GM18511 (cell line): ENCODE results near the gene DAP.
"Not testable (repeated sequence)": the region's sequence is repeated elsewhere in the genome, so short reads cannot be mapped to it uniquely, and the experiment has no call there.

Experiments
- ATAC-seq: cut with Tn5 transposase; IDR thresholded peaks from one replicate; pipeline ENCODE4 v1.9.1; 2021; ENCODE audit warnings: mild to moderate bottlenecking, moderate library complexity; ENCODE audit not compliant: unreplicated experiment

DAP gene

GRCh38 chr5:10735569-10736276 is 25.3 kb downstream of the DAP start:
- ATAC-seq = peak; percentile 89

DNA sequence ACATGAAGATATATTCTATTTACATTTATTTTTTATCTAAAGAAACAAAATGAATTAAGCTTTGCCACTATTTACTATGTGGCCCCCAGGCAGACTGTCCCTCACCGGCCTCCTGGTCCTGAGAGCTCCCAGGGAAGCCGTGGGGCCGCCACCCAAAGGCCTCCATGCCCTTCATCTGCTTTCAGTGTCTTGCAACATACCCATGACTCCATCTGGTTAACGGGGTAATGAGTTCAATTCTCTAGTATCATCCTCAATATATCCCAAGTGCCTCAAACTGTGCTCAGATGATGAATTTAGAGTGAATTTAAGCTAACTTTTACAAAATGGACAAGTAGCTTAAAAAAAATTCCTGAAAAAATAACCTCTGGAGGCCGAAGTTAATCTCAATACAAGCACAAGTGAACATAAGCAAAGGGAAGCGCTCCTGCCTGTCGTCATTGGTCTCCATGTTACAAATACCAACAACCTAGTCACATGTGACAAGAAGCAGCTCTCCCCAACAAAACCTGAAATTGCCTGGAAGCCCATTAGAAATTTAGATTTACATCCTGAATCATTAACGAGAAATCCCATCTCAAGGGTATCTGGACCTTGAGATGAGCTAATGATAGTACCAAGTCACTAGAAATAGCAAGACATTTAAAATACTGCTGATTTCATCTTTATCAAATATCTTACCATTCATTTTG is 26.1 kb downstream of the DAP start:
- ATAC-seq = no peak

DNA sequence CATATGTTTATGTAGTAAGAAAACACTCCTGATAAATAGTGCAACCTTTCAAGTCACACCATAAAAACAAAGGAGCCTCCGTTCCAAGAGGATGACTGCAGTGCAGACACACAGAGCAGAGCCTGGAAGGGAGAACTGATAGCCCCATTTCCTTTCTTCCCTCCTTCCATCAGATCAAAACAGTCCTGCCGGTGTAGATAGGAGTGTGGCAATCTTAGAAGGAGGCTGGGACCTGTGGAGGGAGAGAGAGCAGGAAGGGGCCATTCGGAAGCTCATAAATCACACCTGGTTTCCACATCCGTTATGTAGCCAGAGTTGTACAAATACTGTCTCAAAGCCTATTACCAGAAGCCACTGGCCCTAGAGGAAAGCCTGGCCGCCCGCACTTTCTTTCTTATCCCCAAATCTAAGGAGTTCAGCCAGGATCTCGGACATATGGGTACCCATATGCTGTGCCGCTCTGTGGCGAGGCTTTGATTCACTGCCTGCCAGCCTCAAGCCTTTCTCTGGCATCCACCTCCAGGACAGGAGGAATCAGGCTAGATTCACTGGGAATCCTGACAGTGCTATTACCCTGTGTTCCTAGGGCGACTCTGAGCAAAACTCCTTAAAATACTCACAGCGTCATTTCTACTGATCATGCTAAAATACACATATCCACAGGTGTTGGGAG is 26.9 kb downstream of the DAP start:
- no peak for ATAC-seq

GRCh38 chr5:10733426-10733825 is 27.6 kb downstream of the DAP start:
- ATAC-seq = no peak

GRCh38 chr5:10731913-10732312 is 29.1 kb downstream of the DAP start:
- ATAC-seq = no peak

DNA sequence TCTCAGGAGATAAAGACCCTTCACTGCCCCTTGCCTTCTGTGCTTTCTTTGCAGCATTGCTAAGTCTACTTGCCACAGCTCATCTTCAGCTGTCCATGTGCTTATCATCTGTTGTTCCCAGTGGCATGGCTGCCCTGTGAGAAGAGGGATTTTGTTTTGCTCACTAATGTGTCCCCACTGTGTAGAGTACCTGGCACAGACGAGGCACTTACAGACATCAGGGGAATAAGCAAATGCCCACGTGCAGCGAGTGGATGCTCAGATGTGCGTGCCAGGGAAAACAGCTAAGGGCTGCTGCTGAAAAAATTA is 31.0 kb downstream of the DAP start:
- no peak for ATAC-seq

DNA sequence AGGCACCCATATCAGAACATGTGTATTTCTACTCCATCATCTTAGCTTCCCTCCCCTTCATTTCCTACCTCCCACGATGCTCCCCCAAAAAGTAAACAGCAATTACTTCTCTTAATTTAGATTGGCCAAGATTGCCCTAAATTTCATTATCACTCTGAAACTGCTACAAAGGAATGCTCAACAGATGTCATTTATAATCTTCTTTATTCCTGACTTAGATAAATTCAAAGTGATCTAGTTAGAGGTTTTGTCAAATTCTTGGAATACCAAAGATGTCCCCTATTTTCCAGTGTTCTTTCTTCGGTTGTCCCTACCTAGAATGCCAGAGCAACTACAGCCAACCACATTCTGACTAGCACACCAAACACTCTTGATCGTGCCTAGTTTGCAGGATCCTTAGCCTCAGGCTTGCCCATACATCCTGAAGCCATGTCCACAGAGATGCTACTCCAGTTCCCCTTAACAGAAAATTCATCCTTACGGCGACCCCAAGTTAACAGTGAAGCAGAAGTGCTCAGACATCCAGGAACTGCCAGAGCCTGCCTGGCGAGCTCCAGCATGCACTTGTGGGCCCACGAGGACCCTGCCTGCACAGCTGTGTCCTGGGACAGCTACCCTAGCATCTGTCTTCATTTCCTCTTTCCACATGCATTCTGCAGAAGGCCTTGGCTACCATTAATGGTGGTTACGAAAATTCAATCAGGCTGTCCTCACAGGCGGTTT is 31.6 kb downstream of the DAP start:
- no peak for ATAC-seq

DNA sequence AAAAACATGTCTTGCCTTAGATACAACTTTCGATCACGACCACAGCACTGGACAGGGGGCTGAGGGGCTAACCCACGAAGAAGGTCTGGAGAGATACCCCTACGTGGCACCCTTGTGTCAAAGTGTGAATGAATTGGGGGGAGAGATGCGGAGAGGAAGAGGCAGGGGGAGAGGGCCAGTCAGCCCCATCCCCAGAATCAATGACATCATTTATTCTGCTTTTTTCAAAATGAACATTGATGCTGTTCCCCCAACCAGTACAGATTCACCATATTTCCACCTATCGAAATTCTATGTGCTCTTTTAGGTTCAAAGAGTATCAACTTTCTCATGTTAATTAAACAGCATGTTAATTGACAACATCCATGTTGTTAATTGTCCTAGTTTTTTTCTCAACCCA is 32.4 kb downstream of the DAP start:
- no peak for ATAC-seq

DNA sequence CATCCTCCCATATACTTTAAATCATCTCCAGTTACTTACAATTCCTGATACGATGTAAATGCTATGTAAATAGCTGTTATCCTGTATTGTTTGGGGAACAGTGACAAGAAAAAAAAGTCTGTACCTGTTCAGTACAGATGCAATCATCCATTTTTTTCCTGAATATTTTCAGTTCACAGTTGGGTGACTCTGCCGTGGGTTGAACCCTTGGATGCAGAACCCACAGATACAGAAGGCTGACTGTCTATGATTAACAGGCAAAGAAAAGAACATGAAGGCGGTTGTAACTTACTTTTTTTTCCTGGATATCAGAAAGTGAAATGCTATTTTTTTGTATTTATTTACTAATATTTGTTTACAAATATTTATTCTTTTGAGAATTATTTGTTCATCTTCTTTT is 33.2 kb downstream of the DAP start:
- ATAC-seq = no peak

GRCh38 chr5:10726913-10727517 is 34.0 kb downstream of the DAP start:
- ATAC-seq = peak; percentile 99

DNA sequence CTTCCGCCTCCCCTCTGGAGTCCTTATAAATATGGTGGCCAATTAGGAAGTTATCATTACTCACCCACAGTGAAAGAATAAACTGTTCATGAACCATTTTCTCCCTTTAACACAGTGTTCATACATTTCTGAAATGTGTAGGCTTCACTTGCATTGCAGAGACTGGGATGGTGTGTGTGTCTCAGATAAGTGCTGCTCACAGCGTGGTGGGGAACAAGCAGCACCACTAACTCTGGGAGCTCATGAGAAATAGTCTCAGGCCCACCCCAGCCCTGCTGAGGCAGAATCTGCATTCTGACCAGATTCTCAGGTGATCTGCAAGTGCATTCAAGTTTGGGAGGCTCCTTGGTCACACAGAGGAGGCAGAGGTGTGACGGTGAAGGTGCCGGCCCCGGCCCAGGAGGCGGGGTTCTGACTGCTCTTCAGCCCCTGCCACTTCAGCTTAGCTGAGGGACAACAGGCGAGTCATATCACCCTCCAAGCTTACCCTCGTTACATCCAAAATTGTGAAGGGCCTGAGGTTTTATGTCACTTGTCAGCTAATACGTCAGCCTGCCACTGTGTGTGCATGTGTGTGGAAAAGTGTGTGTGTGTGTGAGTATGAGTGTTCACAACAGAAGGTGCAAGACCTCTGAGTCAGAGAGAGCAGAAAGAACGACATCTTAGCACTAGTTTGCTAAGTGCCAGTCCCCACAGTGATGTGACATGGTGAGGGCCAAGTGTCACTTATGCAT is 34.7 kb downstream of the DAP start:
- ATAC-seq = peak; percentile 23

- ATAC-seq = no peak
These were observed 35.4 kb downstream of the DAP start for GRCh38 chr5:10725636-10726035.

- ATAC-seq = no peak
These were observed 36.1 kb downstream of the DAP start for GRCh38 chr5:10724781-10725507.

DNA sequence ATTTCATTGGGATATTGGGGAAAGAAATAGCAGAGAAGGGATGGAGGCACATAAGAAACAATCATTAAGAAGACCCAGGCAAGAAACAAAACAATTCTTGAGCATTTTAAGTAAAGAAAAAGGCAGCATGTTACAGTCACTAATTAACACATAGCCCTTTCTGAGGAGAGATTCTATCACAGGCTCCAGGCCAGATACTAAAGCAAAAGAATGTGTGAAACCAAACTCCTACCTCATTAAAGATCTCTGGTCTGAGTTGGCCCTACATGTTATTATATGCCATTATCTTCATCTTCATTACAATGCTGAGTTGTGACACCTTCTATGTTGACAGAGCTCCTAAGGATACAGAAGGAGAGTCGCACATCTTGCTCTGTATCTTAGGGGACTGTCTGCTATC is 37.5 kb downstream of the DAP start:
- ATAC-seq = no peak

DNA sequence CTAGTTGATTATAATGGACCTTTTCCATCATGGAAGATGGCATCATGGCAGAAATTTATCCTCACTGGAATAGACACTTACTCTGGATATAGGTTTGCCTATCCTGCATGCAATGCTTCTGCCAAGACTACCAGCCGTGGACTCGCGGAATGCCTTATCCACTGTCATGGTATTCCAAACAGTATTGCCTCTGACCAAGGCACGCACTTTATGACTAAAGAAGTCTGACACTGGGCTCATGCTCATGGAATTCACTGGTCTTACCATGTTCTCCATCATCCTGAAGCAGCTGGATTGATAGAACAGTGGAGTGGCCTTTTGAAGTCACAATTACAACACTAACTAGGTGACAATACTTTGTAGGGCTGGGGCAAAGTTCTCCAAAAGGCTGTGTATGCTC is 40.3 kb downstream of the DAP start:
- not testable (repeated sequence) for ATAC-seq

DNA sequence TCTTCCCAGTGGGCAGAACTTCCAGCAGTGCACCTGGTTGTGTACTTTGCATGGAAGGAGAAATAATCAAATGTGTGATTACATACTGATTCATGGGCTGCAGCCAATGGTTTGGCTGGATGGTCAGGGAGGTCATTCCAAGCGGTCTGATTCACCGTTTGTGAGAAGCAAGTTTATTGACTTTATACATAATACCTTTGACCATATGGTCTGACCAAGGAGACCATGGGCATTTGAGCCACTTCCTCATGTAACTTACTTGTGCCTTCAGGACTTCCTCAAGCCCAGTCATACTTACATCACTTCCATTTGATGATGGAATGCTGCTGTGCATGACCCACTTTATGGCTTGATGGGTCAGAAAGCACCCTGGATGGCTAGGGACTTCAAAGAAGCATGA is 41.1 kb downstream of the DAP start:
- ATAC-seq = no peak

DNA sequence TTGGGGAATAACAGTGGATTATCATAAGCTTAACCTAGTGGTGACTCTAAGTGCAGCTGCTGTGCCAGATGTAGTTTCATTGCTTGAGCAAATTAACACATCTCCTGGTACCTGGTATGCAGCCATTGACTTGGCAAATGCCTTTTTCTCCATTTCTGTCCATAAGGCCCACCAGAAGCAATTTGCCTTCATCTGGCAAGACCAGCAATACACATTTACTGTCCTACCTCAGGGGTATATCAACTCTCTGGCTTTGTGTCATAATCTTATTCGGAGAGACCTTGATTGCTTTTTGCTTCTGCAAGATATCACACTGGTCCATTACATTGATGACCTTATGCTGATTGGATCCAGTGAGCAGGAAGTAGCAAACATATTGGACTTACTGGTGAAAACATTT is 42.4 kb downstream of the DAP start:
- not testable (repeated sequence) for ATAC-seq

- not testable (repeated sequence) for ATAC-seq
These were observed 44.2 kb downstream of the DAP start for GRCh38 chr5:10716825-10717224.

DNA sequence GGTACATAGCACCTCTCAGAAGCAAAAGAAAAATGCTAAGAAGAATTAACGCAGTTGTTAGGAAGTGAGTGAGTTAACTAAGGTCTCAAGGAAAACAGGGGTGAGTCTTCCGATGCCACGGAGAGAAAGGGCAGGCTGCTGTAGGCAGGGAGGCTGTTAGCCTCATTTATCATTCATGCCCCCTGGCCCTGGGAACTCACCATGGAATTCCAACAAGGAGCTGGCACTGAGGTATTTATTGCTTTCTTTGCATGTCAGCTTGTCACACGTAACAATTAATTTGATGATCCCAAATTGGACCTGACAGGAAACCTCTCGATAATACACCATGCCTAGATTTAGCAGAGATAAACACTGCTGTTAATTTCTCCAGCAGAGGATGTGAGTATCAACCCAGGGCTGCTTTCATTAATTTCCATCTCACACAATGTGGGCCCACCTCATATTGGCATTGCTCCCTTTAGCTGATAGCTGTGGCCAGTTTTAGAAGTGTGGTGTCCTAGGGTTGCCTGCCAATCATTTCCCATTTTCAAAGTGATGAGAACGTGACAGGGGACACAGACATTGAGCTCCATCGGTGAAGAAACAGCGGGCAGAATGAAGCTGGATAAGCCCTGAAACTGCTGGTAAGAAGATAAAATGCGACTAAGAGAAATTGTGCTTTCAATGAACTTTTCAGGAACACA is 45.3 kb downstream of the DAP start:
- no peak for ATAC-seq
